GM12878 (cell line): Measurements from ENCODE around the gene SLC25A28. TPM values are rescaled to one million over a fixed set of nuclear protein-coding genes. Genes with fewer than 3 reads are reported as not detected.

ENCODE experiments used
- ATAC-seq: fragments of 200-7000 bp; cut with Tn5 transposase; 3 replicates; pipeline ENCODE4 v1.9.1; 2020; ENCODE audit warnings: mild to moderate bottlenecking, moderate library complexity
- BruUV-seq: library from RNA; stranded (reverse); fragments of 400-500 nt; replicated peaks from 2 replicates; lab custom pipeline; 2021; lab: Mats Ljungman, UMichigan
- CTCF ChIA-PET: fragments of 300-600 bp; sonication (Branson Sonifier 250); formaldehyde crosslinking; extraction: SDS; loops from one replicate; lab custom pipeline; 2021; ENCODE audit warnings: inconsistent platforms; lab: Yijun Ruan, JAX
- POLR2A ChIA-PET: fragments of 350-600 bp; formaldehyde crosslinking; extraction: SDS; loops from one replicate; lab custom pipeline; 2021; ENCODE audit warnings: inconsistent platforms; lab: Charles Lee
- RAD21 ChIA-PET: fragments of 300-600 bp; sonication (Branson Sonifier 250); formaldehyde crosslinking; loops from one replicate; lab custom pipeline; 2023; ENCODE audit warnings: antibody characterized with exemption; ENCODE audit not compliant: unreplicated experiment; lab: Charles Lee
- SMC1A ChIA-PET: fragments of 300-600 bp; sonication (Branson Sonifier 250); formaldehyde crosslinking; loops from one replicate; lab custom pipeline; 2023; ENCODE audit not compliant: unreplicated experiment, uncharacterized antibody; lab: Charles Lee
- DNase-seq: peaks from one replicate; pipeline ENCODE4 v3.0.0-alpha.2; 2011; ENCODE audit warnings: low read depth, low spot score
- FAIRE-seq: peaks from 3 replicates; lab custom pipeline; 2011; peaks lifted over from hg19 to GRCh38; lab: Jason Lieb, UNC
- H2AFZ ChIP-seq: 2 replicates; pipeline ENCODE4 v1.6.0; 2011; ENCODE audit warnings: low read depth, low read length, control low read depth; ENCODE audit not compliant: control insufficient read depth
- H3K27ac ChIP-seq: 2 replicates; pipeline ENCODE4 v1.5.1; 2011; ENCODE audit warnings: control low read depth; ENCODE audit not compliant: control insufficient read depth, insufficient read depth
- H3K27me3 ChIP-seq, 2 experiments: replicated peaks in 1 of 2; 2 replicates each; pipeline versions ENCODE4 v1.6.0 to v1.6.1; 2011; ENCODE audit warnings: low read length in 1 of 2; ENCODE audit not compliant: control insufficient read depth in 2 of 2, insufficient read depth in 2 of 2
- H3K36me3 ChIP-seq, 2 experiments: 2 replicates each; pipeline ENCODE4 v1.5.1; 2011; ENCODE audit warnings: low read length in 1 of 2; ENCODE audit not compliant: control insufficient read depth in 2 of 2, insufficient read depth in 2 of 2
- H3K4me1 ChIP-seq: 2 replicates; pipeline ENCODE4 v1.6.1; 2011; ENCODE audit warnings: mild to moderate bottlenecking, low read length, moderate library complexity, mixed read lengths; ENCODE audit not compliant: control insufficient read depth, insufficient read depth
- H3K4me2 ChIP-seq: 2 replicates; pipeline ENCODE4 v1.6.0; 2011; ENCODE audit warnings: control low read depth; ENCODE audit not compliant: control insufficient read depth, insufficient read depth
- H3K4me3 ChIP-seq: fragments of 200-600 bp; sonication (generic); 2 replicates; pipeline ENCODE4 v1.5.1; 2016
- H3K79me2 ChIP-seq: 2 replicates; pipeline ENCODE4 v1.6.0; 2011; ENCODE audit warnings: low read length; ENCODE audit not compliant: control insufficient read depth, insufficient read depth
- H3K9ac ChIP-seq: 2 replicates; pipeline ENCODE4 v1.8.0; 2011; ENCODE audit warnings: low read length, control low read depth, mixed read lengths; ENCODE audit not compliant: control insufficient read depth, insufficient read depth
- H3K9me3 ChIP-seq: replicated peaks from 3 replicates; pipeline ENCODE4 v1.5.1; 2011; ENCODE audit warnings: mild to moderate bottlenecking, low read length; ENCODE audit not compliant: control insufficient read depth, insufficient read depth
- H4K20me1 ChIP-seq: 2 replicates; pipeline ENCODE4 v1.6.0; 2011; ENCODE audit not compliant: control insufficient read depth, insufficient read depth
- CBX5 ChIP-seq: sonication (generic); IDR thresholded peaks from 2 replicates; pipeline ENCODE4 v1.6.1; 2016; ENCODE audit warnings: low read depth, moderate library complexity, mild to moderate bottlenecking, inconsistent platforms
- CHD4 ChIP-seq: fragments of 200-600 bp; sonication (generic); IDR thresholded peaks from 2 replicates; pipeline ENCODE4 v1.6.1; 2016; ENCODE audit warnings: mild to moderate bottlenecking
- GATAD2B ChIP-seq: fragments of 450-650 bp; conservative IDR thresholded peaks from 2 replicates; pipeline ENCODE4 v1.6.1; 2017; ENCODE audit warnings: low read depth, mild to moderate bottlenecking, moderate library complexity
- IKZF1 ChIP-seq: fragments of 450-650 bp; conservative IDR thresholded peaks from 2 replicates; pipeline ENCODE4 v1.6.1; 2017; ENCODE audit warnings: antibody characterized with exemption, mild to moderate bottlenecking
- IKZF2 ChIP-seq, 2 experiments: fragments of 450-650 bp; IDR thresholded peaks; 2 replicates each; pipeline ENCODE4 v1.6.1; 2017; ENCODE audit warnings: mild to moderate bottlenecking in 2 of 2, moderate library complexity in 2 of 2
- PAX5 ChIP-seq: IDR thresholded peaks from 2 replicates; pipeline ENCODE4 v1.6.1; 2011; ENCODE audit warnings: low read depth, low read length, borderline replicate concordance
- POLR2A ChIP-seq: IDR thresholded peaks from 2 replicates; pipeline ENCODE4 v1.6.1; 2011; ENCODE audit warnings: low read depth, mild to moderate bottlenecking, low read length
- RBBP5 ChIP-seq: fragments of 200-600 bp; sonication (generic); conservative IDR thresholded peaks from 2 replicates; pipeline ENCODE4 v1.6.1; 2016
- SIX5 ChIP-seq: IDR thresholded peaks from 2 replicates; pipeline ENCODE4 v1.6.1; 2011; ENCODE audit warnings: mild to moderate bottlenecking, low read depth, low read length, moderate library complexity; ENCODE audit not compliant: severe bottlenecking
- SREBF1 ChIP-seq: IDR thresholded peaks from 2 replicates; pipeline ENCODE4 v1.6.1; 2012; ENCODE audit warnings: mild to moderate bottlenecking, low read length
- SRF ChIP-seq, 2 experiments: IDR thresholded peaks; 2 replicates each; pipeline ENCODE4 v1.6.1; 2011; ENCODE audit warnings: low read depth in 2 of 2, low read length in 2 of 2, mild to moderate bottlenecking in 1 of 2, moderate library complexity in 1 of 2
- YY1 ChIP-seq: IDR thresholded peaks from 2 replicates; pipeline ENCODE4 v1.6.1; 2011; ENCODE audit warnings: low read depth, mild to moderate bottlenecking, low read length
- ZNF687 ChIP-seq: fragments of 450-650 bp; IDR thresholded peaks from 2 replicates; pipeline ENCODE4 v1.6.1; 2017; ENCODE audit warnings: mild to moderate bottlenecking, moderate library complexity
- WGBS: methylation state at CpG from one replicate; pipeline ENCODE4 v1.1.6; 2016; ENCODE audit warnings: low lambda C conversion rate; ENCODE audit not compliant: insufficient replicate concordance, insufficient coverage; ENCODE audit errors: missing lambda C conversion rate; 5-methylcytosine and 5-hydroxymethylcytosine counted together
- in situ Hi-C: fragments of 300-500 bp; cut with MboI; formaldehyde crosslinking; loops from 9 replicates; pipeline ENCODE4 v1.14.3; 2018; ENCODE audit warnings: mixed read lengths
- intact Hi-C: fragments of 100-400 bp; cut with micrococcal nuclease; formaldehyde crosslinking; loops from one replicate; pipeline ENCODE4 v1.14.2; 2022; ENCODE audit not compliant: unreplicated experiment
- polyA plus RNA-seq, 11 experiments: library from polyadenylated mRNA; depleted of rRNA in 4 of 11; unstranded in 6 of 11; stranded (reverse) in 5 of 11; fragments of >200 nt; fragmentation: Nextera tagmentation in 4 of 11; fragmentation: Illumina TruSeq in 1 of 11; extraction: Ambion mirVana in 4 of 11; extraction: Trizol in 1 of 11; gene quantifications; 1 replicate in 1 of 11; 2 replicates in 10 of 11; pipeline versions ENCODE4 v1.2.1 to v1.2.3, GENCODE V29; 2011 to 2016; ENCODE audit warnings: inconsistent platforms in 2 of 11, missing spikeins in 2 of 11, low read depth in 1 of 11
- total RNA-seq, 4 experiments: library from RNA; depleted of rRNA in 3 of 4; stranded (reverse); fragments of >200 nt in 3 of 4; fragmentation: Illumina TruSeq in 1 of 4; extraction: Trizol in 1 of 4; gene quantifications; 2 replicates each; pipeline versions ENCODE4 v1.2.1 to v1.2.3, GENCODE V29; 2013 to 2021
- TF ChIP-seq, protein P1 (sequence below): fragments of 450-650 bp; IDR thresholded peaks from 2 replicates; pipeline ENCODE4 v1.6.1; 2017; ENCODE audit warnings: borderline replicate concordance
- TF ChIP-seq, protein P2 (sequence below): IDR thresholded peaks from 2 replicates; pipeline ENCODE4 v1.6.1; 2012; ENCODE audit warnings: mild to moderate bottlenecking, low read depth, low read length

Gene SLC25A28
- total and polyA plus RNA-seq, 10 of the 15 experiments (the other 5 are each of a cell fraction or from before 2014, with no cell fraction given), result 7.5 to 47.8 (median 24.9) TPM

DNA sequence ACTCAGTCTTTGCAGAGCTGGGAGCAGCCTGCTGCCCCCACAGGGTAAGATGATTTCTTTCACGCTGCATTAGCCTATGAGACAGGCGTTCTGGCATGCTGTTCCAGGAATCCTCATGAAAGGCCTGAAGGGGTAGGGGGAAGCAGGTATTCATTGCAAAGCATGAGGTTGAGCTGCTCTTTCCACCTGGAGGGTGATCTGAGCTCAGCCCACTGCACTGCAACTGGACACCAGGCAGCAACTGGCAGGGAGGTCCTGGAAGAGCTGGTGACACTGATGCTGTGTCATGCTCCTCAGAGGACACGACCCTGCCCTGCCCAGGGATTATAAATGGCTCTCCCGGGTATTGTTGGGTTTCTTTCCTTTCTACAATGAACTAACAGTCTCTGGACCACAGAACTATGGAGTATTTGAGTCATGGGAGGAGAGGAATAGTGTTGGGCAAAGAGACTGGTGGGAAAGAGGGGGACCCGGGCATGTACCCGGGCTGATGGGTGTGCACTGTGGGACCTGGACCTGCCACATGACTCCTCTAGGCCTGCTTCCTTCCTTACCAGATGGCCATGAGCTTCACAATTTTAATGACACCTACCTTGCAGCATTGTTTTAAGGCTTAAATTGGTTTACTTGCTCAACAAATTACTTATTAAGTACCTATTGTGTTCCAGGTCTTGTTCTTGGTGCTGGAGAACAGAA is 24.3 kb downstream of the SLC25A28 start:
- Histone ChIP-seq H3K27me3 (no peaks in the 10 kb centered on the region), H3K9ac (no peak overlapping the region), H3K79me2 (no peaks in the 10 kb centered on the region), H4K20me1 (no peaks in the 10 kb centered on the region), H3K9me3 (no peaks in the 10 kb centered on the region), H3K4me2 (no peak overlapping the region), H3K27ac (no peak overlapping the region), H3K4me1 (peaks cover 6% of the 10 kb centered on the region), H2AFZ (no peak overlapping the region), H3K4me3 (no peak overlapping the region), H3K36me3 (no peaks in the 10 kb centered on the region)
- in situ Hi-C loops (no loop called here), intact Hi-C loops (no loop called here)
- POLR2A ChIA-PET, result no interaction called here
- RAD21 ChIA-PET, result no interaction called here
- SMC1A ChIA-PET, result interaction anchor here (0.6 to 1.9 kb wide), 2 partner anchors 16 to 260 kb away, joined by 3 to 4 read pairs; no protein-coding TSS in a partner anchor
- FAIRE-seq (no peak), ATAC-seq (no peak), DNase-seq (no peak)
- CTCF ChIA-PET, result interaction anchor here (1.2 to 2.1 kb wide), 3 partner anchors 16 to 20 kb away, joined by 3 to 7 read pairs (median 3); no protein-coding TSS in a partner anchor
- no TSS peak for BruUV-seq
- WGBS, result 36% methylated on average over 6 of the region's 6 CpGs
- TF ChIP-seq SREBF1, result no peak
- no peak for TF ChIP-seq POLR2A
- no peak for TF ChIP-seq CHD4
- TF ChIP-seq RBBP5, result no peak
- TF ChIP-seq GATAD2B, result no peak
- no peak for TF ChIP-seq SIX5
- no peak for TF ChIP-seq CBX5
- TF ChIP-seq SRF (IDR thresholded peaks at IDR 0.05; ENCODE audit: low read depth in 2 of 2, low read length in 2 of 2), result no peak
- TF ChIP-seq ZNF687, result no peak
- no peak for TF ChIP-seq PAX5
- TF ChIP-seq, protein P1, sequence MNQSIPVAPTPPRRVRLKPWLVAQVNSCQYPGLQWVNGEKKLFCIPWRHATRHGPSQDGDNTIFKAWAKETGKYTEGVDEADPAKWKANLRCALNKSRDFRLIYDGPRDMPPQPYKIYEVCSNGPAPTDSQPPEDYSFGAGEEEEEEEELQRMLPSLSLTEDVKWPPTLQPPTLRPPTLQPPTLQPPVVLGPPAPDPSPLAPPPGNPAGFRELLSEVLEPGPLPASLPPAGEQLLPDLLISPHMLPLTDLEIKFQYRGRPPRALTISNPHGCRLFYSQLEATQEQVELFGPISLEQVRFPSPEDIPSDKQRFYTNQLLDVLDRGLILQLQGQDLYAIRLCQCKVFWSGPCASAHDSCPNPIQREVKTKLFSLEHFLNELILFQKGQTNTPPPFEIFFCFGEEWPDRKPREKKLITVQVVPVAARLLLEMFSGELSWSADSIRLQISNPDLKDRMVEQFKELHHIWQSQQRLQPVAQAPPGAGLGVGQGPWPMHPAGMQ, result no peak
- no peak for TF ChIP-seq IKZF2 (IDR thresholded peaks at IDR 0.05)
- TF ChIP-seq, protein P2, sequence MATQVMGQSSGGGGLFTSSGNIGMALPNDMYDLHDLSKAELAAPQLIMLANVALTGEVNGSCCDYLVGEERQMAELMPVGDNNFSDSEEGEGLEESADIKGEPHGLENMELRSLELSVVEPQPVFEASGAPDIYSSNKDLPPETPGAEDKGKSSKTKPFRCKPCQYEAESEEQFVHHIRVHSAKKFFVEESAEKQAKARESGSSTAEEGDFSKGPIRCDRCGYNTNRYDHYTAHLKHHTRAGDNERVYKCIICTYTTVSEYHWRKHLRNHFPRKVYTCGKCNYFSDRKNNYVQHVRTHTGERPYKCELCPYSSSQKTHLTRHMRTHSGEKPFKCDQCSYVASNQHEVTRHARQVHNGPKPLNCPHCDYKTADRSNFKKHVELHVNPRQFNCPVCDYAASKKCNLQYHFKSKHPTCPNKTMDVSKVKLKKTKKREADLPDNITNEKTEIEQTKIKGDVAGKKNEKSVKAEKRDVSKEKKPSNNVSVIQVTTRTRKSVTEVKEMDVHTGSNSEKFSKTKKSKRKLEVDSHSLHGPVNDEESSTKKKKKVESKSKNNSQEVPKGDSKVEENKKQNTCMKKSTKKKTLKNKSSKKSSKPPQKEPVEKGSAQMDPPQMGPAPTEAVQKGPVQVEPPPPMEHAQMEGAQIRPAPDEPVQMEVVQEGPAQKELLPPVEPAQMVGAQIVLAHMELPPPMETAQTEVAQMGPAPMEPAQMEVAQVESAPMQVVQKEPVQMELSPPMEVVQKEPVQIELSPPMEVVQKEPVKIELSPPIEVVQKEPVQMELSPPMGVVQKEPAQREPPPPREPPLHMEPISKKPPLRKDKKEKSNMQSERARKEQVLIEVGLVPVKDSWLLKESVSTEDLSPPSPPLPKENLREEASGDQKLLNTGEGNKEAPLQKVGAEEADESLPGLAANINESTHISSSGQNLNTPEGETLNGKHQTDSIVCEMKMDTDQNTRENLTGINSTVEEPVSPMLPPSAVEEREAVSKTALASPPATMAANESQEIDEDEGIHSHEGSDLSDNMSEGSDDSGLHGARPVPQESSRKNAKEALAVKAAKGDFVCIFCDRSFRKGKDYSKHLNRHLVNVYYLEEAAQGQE, result no peak
- TF ChIP-seq IKZF1, result no peak
- no peak for TF ChIP-seq YY1
